OCI-LY7 (cell line): ENCODE data around the gene OXCT1. TPM values are rescaled to one million over a fixed set of nuclear protein-coding genes. Genes with fewer than 3 reads are reported as not detected.

Source experiments
- Bru-seq: library from RNA; stranded (reverse); fragments of 400-500 nt; gene quantifications from one replicate; lab custom pipeline; 2021; lab: Mats Ljungman, UMichigan
- BruChase-seq, 2 experiments: library from RNA; stranded (reverse); fragments of 400-500 nt; gene quantifications; one replicate each; lab custom pipeline; 2021; lab: Mats Ljungman, UMichigan
- BruUV-seq: library from RNA; stranded (reverse); fragments of 400-500 nt; replicated peaks from 2 replicates; lab custom pipeline; 2021; lab: Mats Ljungman, UMichigan
- CTCF ChIA-PET: fragments of 300-600 bp; sonication (Branson Sonifier 250); formaldehyde crosslinking; loops from one replicate; lab custom pipeline; 2022; ENCODE audit warnings: antibody characterized with exemption; ENCODE audit not compliant: unreplicated experiment; lab: Charles Lee
- POLR2A ChIA-PET: fragments of 300-600 bp; sonication (Branson Sonifier 250); formaldehyde crosslinking; loops from one replicate; lab custom pipeline; 2022; ENCODE audit warnings: antibody characterized with exemption; lab: Charles Lee
- DNase-seq: peaks from one replicate; pipeline ENCODE4 v3.0.0-alpha.2; 2015; ENCODE audit warnings: low spot score
- H2AFZ ChIP-seq: fragments of 200-600 bp; sonication (generic), shearing (Covaris generic); 2 replicates; pipeline ENCODE4 v1.6.1; 2014; ENCODE audit warnings: mild to moderate bottlenecking, antibody characterized with exemption, low read length, moderate library complexity
- H3K27ac ChIP-seq: fragments of 200-600 bp; sonication (generic); 2 replicates; pipeline ENCODE4 v1.5.1; 2014; ENCODE audit warnings: mixed run types, low read depth, mild to moderate bottlenecking, moderate library complexity, low read length, inconsistent platforms; ENCODE audit not compliant: poor library complexity, severe bottlenecking
- H3K36me3 ChIP-seq: fragments of 200-600 bp; sonication (generic); 2 replicates; pipeline ENCODE4 v1.6.1; 2014; ENCODE audit warnings: mild to moderate bottlenecking, antibody characterized with exemption, low read length, moderate library complexity, mixed read lengths; ENCODE audit not compliant: insufficient read depth
- H3K4me1 ChIP-seq: fragments of 200-600 bp; sonication (generic); 2 replicates; pipeline ENCODE4 v1.5.1; 2014; ENCODE audit warnings: mild to moderate bottlenecking, low read length; ENCODE audit not compliant: insufficient read depth, poor library complexity, severe bottlenecking
- H3K4me2 ChIP-seq: fragments of 200-600 bp; sonication (generic); 2 replicates; pipeline ENCODE4 v1.6.1; 2014; ENCODE audit warnings: mild to moderate bottlenecking, low read length
- H3K4me3 ChIP-seq: fragments of 200-600 bp; sonication (generic); 2 replicates; pipeline ENCODE4 v1.5.1; 2014; ENCODE audit warnings: mild to moderate bottlenecking, low read depth, low read length; ENCODE audit not compliant: poor library complexity, severe bottlenecking
- H3K79me2 ChIP-seq: fragments of 200-600 bp; sonication (generic); 2 replicates; pipeline ENCODE4 v1.6.1; 2016; ENCODE audit warnings: low read depth, mild to moderate bottlenecking, low read length, moderate library complexity, mixed read lengths; ENCODE audit not compliant: insufficient read depth
- H3K9me2 ChIP-seq: fragments of 200-600 bp; sonication (generic); 2 replicates; pipeline ENCODE4 v1.6.1; 2016; ENCODE audit warnings: mild to moderate bottlenecking, low read length, mixed read lengths; ENCODE audit not compliant: insufficient read depth
- H3K9me3 ChIP-seq: fragments of 200-600 bp; sonication (generic); 2 replicates; pipeline ENCODE4 v1.6.1; 2014; ENCODE audit warnings: mild to moderate bottlenecking, mixed run types, low read length, mixed read lengths
- H4K20me1 ChIP-seq: fragments of 200-600 bp; sonication (generic); 2 replicates; pipeline ENCODE4 v1.6.1; 2014; ENCODE audit warnings: mild to moderate bottlenecking, antibody characterized with exemption, low read length, moderate library complexity, mixed read lengths; ENCODE audit not compliant: insufficient read depth
- CTCF ChIP-seq: fragments of 200-600 bp; sonication (generic); conservative IDR thresholded peaks from 2 replicates; pipeline ENCODE4 v1.5.1; 2014; ENCODE audit warnings: mild to moderate bottlenecking, antibody characterized with exemption, low read length, moderate library complexity, mixed read lengths
- EZH2phosphoT487 ChIP-seq: fragments of 200-600 bp; sonication (generic); IDR thresholded peaks from 2 replicates; pipeline ENCODE4 v1.6.1; 2018; ENCODE audit warnings: low read depth, borderline replicate concordance, mild to moderate bottlenecking, mixed run types, antibody characterized with exemption, low read length, moderate library complexity, mixed read lengths
- intact Hi-C: fragments of 100-400 bp; cut with micrococcal nuclease; formaldehyde crosslinking; loops from one replicate; pipeline ENCODE4 v1.10.0; 2022; ENCODE audit not compliant: unreplicated experiment
- long read RNA-seq: library from polyadenylated mRNA; stranded (forward); transcript quantifications from one replicate; pipeline ENCODE4 v2.0.0, GENCODE V29; 2022
- total RNA-seq, 2 experiments: library from RNA; depleted of rRNA in 1 of 2; stranded (reverse); fragments of >200 nt in 1 of 2; shearing (Covaris generic) in 1 of 2; gene quantifications; 2 replicates each; pipeline ENCODE4 v1.2.3, GENCODE V29; 2014 to 2022

Gene OXCT1
- total RNA-seq (2014; rRNA removed; shearing (Covaris generic)) (22.5 and 27.0 TPM in 2 replicates), total RNA-seq (2022) (41.3 and 43.4 TPM in 2 replicates), Bru-seq, nascent RNA (percentile 85 among the genes with signal in this experiment), BruChase-seq, experiment 1, labeled RNA remaining after a 6-hour chase (percentile 69 among the genes with signal in this experiment), BruChase-seq, experiment 2, labeled RNA remaining after a 2-hour chase (percentile 68 among the genes with signal in this experiment)
- long read RNA-seq, transcript OXCT1-201 (17 exons, 3,388 nt): major isoform, 90 of 132 reads
- long read RNA-seq, partial matches to known transcripts: 15 of 132 reads
- long read RNA-seq, other reads (novel, unspliced or antisense): 27 of 132 reads

- Histone ChIP-seq H3K4me1 (peaks cover 24% of the 10 kb centered on the region), H3K27ac (peak within 1 kb of the TSS; percentile 32), H2AFZ (peak within 1 kb of the TSS; percentile 99), H3K4me2 (peak within 1 kb of the TSS; percentile 84), H4K20me1 (peaks cover 4% of the 10 kb centered on the region), H3K36me3 (peaks cover 4% of the 10 kb centered on the region; the same call in 1 of the 2 replicates), H3K9me3 (no peaks in the 10 kb centered on the region), H3K79me2 (peaks cover 14% of the 10 kb centered on the region; the same call in 1 of the 2 replicates), H3K4me3 (peak within 1 kb of the TSS; percentile 80), H3K9me2 (no peaks in the 10 kb centered on the region)
- TF ChIP-seq EZH2phosphoT487: no peak
- DNase-seq: peak; percentile 92
- ChIA-PET POLR2A (interaction anchor here (0.6 to 1.8 kb wide), 7 partner anchors 11 to 1149 kb away, joined by 3 to 6 read pairs (median 3); partner anchors contain the start of gene RIMOC1), CTCF (no interaction called here)
- no TSS peak for BruUV-seq
- intact Hi-C loops: loop anchor here (1.0 kb wide), 1 partner anchor 34 kb away; the partner anchor contains the start of gene RIMOC1
Observed at GRCh38 chr5:41869724-41870626, at the start of gene OXCT1. TSS of gene OXCT1 (minus strand) at chr5:41870425. CDS start at chr5:41870358, 67 bp downstream.

- ChIA-PET CTCF (no interaction called here), POLR2A (no interaction called here)
- no TSS peak for BruUV-seq
- H4K20me1 ChIP-seq: no peaks in the 10 kb centered on the region
- peaks cover 4% of the 10 kb centered on the region for H3K4me1 ChIP-seq
- intact Hi-C loops: no loop called here
- H3K79me2 ChIP-seq: no peaks in the 10 kb centered on the region
- H3K4me2 ChIP-seq: no peak overlapping the region
- H3K27ac ChIP-seq: no peak overlapping the region
- H3K36me3 ChIP-seq: peaks cover 96% of the 10 kb centered on the region
- H2AFZ ChIP-seq: no peak overlapping the region
- H3K9me2 ChIP-seq: no peaks in the 10 kb centered on the region
- no peak overlapping the region for H3K4me3 ChIP-seq
- TF ChIP-seq CTCF (no peak), EZH2phosphoT487 (no peak)
- peaks cover 10% of the 10 kb centered on the region; the same call in 1 of the 2 replicates for H3K9me3 ChIP-seq
- DNase-seq: no peak
Observed at GRCh38 chr5:41918105-41918504, 47.9 kb upstream of the OXCT1 start.
